Activated T-cell treated with anti-CD3 and anti-CD28 coated beads for 4 hours (primary cell): ENCODE measurements around the gene TCF7L1.

ENCODE experiments used
- DNase-seq: peaks from one replicate; pipeline ENCODE4 v3.0.0-alpha.2; 2020

Gene TCF7L1

DNA sequence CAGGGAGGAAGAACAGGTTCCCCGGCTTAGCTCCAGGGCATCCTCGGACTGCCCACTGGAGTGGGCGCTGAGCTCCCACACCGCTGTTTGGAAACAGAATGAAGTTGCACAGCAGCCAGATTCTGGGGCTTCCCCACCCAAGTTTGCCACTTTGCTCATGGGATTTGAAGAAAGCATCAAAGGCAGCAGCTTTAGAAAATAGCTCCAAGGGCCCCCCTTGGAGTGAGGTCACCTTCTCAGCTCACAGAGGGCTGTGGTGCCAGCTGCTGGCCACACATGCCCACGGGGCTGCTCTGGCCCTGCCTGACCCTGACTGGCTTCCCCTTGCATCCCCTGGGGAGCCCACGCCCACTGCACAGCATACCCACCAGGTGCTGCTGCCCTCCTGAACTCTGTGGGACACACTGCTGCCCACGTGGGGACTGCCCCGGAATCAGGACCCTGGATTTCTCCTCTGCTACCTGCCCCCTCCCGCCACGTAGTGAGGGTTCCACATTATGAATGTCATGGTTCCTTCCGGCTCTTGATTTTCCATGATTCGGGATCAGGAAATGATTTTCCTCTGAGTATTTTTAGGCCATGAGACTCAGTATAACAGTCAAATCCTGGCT, 124.3 kb downstream of the TCF7L1 start:
- no peak for DNase-seq

GRCh38 chr2:85257970-85258605, 124.9 kb downstream of the TCF7L1 start:
- no peak for DNase-seq

DNA sequence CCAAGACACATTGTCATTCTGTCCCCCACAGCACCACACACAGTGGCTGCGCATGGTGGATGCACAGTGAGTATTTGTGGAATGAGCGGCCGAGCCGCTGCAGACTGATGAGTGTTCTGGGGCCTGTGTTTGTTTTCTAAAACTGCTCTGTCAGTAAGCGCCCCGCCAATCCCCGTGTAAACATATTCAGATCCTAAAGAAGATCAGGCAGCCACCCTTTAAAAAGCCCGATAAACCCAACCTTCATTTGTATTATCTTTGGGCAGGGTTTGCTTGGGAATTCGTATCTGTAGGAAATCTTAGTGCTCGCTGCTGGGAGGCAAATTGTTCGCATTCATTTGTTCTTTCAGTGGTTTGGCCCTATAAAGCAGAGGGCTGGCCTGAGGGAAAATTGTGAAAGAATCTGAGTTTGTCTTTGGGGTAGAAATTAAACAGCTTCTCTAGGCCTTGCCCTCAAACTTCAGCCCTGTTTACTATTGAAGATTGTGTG, 126.0 kb downstream of the TCF7L1 start:
- DNase-seq = no peak

- DNase-seq = no peak
These were observed 126.7 kb downstream of the TCF7L1 start for GRCh38 chr2:85259879-85260278.

DNA sequence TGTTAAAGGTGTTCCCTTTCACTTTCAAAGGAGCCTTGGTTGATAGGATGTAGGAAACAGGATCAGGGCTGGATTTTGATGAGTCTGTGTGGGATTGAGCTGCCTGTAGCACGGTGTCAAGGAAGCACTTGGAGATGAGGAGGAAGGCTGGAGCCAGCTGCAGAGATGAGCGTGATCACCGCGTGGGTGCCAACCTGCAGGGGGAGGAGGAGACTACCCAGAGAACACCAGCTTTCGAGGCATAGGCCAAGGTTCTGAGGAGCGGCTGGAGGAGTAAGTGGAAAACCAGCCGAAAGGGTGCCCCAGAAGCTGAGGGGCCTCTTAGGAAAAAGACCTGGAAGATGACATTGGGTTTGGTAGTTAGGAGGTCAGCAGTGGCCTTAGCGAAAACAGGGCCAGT, 130.4 kb downstream of the TCF7L1 start:
- DNase-seq = no peak

DNA sequence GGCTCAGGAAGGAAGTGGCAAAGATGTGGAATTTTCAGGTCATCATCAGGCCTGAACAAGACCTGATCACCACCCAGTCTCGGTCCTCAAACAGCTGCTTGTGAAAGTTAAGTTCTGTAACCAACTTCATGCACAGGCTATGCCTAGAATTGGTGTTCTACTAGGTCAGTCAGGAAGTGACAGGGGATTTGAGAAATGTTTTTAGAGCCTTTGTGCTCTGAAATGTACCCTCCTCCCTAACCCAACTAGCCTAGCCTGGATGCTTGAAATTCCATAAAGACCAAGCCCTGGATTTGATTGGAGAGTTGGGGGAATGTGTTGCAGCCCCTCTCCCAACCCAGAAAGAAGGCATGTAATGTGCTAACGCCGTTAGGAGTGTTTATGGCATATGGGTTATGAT, 131.3 kb downstream of the TCF7L1 start:
- DNase-seq = no peak

- DNase-seq = no peak
These were observed 132.1 kb downstream of the TCF7L1 start for GRCh38 chr2:85265304-85265703.

GRCh38 chr2:85266146-85267041, 133.2 kb downstream of the TCF7L1 start:
- DNase-seq = peak; percentile 54

DNA sequence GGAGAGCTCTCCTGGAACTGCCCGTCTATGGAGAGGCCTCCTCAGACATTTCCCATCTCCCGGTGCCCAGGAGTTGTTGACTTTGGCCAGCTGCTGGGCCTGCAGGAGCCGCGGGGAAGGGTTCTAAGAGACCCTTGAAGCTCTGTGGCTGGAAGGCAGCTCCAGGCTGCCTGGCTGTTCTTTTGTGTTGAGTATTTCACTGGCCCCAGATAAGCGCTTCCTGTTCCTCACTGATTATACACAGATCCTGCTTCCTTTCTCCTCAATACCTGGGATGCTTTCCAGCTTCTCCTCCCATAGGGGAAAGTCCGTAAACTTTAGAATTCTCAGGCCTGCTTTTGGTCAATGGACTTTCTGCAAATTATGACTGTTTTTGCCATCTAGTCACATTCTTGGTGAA, 136.8 kb downstream of the TCF7L1 start:
- DNase-seq = no peak

DNA sequence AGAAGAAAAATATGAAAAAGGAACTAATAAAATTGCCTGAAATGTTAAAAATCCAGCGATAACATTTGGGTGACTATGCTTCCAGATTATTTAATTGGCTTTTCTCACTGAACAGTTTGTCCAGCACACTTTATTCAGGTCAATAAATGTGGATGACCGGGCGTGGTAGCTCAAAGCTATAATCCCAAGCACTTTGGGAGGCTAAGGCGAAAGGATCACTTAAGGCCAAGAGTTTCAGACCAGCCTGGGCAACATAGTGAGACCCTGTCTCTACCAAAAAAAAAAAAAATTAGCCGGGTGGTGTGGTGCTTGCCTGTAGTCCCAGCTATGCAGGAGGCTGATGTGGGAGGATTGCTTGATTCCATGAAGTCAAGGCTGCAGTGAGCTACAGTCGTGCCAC, 139.2 kb downstream of the TCF7L1 start:
- no peak for DNase-seq

DNA sequence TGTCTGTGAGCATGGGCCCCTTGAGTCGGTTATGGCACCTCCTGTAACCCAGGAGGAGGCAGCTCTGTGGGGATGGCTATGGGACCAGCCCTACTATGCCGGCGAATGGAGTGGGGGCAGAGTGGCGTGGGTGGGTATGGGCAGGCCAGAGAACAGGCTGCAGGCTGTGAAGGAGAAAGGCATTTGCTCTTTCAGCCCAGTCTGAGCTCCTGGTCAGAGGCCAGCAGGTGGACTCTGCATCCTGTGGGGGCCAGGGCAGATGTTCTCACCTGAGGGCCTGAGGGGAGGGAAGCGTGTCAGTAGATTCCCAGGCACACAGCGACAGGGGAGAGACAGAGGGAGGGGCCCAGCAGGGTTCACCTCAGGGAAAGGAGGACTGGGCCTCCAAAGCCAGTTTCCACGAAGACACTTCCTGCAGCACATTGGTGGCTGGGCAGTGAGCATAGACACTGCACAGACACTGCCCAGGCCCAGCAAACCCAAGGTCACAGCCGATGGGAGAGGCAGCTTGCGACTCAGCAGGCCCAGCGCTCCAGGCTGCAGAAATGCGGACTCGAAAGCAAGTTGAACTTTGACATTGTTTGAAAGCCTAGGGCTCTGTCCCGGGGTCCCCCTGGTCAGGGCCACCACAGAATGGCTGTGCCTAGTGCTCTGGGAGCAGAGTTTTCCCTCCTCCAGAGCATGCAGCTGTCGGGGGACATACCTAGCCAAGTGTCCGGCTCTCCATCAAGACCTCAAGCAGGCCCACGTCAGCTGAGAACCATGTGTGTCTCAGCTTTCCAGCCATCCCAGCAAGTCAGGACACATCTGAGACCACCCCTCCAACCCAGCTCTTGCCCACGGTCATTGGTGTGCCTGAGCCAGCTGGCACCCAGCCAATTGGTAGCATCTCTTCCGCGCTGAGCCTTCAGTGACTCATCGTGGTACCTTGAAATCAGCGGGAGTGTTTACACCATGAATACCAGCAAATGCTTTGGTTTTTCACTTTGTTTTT, 140.8 kb downstream of the TCF7L1 start:
- no peak for DNase-seq

GRCh38 chr2:85275984-85276540, 142.9 kb downstream of the TCF7L1 start:
- no peak for DNase-seq

DNA sequence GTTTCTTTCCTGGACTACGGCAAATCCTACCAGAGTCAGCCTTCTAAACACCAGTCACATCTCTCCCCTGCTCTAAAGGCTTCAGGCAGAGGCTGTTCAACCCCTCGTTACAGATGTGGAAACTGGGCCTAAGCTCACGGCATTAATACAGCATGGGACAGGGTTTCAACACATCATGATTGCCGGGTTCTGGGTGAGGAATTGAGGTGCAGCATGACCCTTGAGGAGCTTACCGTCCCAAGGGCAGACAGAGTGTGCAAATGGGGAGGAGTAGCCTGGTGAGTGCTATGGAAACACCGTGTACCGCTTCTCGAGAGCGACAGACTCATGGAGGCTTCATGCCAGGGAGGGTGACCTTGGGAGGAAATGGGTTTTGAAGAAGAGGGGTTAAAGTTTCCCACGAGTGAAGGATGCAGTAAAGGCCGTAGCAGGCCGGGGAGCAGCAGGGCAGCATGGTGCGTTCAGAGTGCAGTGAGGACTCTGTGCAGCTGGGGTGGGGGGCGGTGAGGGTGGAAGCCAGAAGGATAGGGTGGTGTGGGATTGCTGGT, 143.5 kb downstream of the TCF7L1 start:
- no peak for DNase-seq

DNA sequence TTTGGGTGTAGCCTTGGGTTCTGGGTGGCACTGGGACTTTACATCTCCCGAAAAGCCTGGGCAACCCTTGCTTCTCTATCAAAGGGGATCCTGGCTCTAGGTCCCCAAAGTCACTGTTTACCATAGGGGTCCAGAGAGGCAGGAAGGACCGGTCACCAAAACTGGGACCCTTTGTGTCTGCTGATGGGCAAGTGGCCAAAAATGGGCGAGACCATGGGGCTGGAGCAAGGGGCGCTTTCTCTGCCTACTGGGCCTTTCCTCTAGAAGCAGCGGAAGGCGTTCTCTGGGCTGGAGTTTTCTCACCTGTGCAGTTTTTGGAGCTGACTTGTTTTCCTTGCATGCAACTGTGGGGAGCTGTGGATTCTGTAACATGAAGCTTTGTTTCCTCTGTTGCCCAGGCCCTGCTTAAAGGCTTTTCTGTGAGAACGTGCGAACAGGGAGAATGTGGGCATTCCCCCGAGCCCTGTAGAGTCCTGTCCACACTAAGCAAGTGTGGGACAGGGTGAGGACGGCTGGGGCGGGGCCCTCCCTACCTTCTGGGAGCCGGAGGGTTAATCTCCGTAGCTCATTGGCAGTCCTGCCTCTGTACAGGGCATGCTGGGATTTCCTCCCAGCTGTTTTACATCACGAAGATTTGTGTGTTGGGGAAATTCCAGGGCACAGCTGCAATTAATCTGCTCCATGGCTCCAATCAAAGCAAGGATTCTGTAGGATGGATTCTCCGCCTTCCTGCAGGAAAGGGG, 144.4 kb downstream of the TCF7L1 start:
- no peak for DNase-seq

DNA sequence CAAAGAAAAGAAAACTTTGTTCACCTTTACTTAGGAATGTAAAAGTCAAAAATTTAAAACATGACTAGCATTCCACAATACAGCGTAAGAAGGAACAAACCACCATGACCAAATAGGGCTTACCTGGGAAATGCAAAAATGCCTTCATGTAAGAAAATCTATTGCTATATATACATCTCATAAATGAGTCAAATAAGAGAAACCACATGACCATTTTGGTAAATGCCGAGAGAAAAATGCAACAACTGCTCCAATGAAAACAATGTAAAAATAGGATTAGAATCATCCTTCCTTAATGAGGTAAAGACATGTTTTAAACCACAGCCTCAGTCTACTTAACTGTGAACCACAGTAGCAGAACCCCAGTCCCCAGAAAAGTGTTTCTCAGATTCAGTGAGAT, 145.2 kb downstream of the TCF7L1 start:
- DNase-seq = no peak

DNA sequence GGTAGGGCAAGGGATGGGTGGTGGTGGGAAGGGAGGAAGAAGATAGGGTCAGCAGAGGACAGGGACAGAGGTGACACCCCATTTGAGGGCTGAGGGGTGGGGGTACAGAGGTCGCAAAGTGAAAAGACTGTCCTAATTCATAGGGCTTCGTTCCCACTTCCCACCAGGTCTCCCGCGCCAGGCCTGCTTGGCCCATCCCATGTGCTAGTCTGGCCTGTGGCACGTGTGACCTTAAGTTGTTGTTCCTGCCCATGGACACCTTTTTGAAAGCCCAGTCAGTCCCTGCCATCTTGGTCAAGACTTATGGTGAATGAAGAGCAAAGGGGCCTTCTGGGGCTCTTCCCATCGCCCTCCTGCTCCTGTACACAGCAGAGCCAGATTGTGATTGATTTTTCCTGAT, 148.4 kb downstream of the TCF7L1 start:
- no peak for DNase-seq

DNA sequence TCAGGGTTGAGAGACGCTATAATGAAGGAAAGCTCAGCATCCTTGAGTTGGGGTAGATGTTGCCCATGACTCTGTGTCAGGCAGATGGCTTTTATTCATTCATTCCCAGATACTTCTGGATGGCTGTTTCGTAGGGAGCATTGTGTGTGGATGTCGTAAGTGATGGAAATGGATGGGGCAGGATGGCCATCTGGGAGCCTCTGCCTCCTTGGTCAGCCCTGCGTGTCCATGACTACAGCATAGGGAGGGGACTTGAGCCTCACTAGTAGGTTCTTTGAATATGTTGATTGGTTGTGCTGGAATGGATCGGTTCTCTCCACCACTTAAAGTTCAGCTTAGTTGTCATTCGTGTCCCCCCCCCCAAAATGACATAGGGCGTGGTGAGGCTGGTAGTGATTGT, 149.7 kb downstream of the TCF7L1 start:
- DNase-seq = no peak

DNA sequence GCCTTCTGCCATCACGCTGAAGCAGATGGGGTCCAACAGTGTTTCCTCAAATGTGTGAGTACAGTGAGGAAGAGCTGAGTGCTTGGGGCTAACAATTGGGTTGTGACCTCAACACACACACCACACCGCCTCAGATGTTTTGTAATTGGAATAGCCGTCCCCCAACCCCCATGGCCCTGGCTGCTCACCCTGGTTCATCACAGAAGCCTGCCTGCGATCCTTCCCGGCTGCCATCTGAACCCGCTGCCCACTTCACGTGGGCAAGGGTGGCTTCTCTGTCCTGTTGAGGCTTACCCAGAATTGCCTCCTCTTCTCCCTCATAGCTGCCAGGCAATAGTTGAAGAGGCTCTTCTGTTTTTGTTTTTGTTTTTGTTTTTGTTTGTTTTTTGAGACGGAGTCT, 150.4 kb downstream of the TCF7L1 start:
- DNase-seq = no peak

GRCh38 chr2:85286918-85287317, 153.7 kb downstream of the TCF7L1 start:
- no peak for DNase-seq

DNA sequence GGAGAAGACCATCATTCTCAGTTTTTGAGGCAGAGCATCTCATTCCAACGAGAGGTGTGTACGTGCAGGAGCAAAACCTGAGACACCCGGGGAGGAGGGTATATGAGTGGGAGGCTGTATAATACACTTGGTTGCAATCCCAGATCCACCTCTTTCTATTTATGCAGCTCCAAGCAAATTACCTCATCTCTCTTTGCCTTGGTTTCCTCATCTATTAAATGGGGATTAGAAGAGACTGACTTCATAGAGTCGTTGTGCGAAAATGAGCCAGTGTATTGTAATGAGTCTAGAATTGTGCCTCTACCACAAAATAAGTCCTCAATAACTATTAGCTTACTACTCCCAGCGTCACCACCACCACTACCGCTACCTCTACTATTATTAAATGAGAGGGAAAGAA, 154.5 kb downstream of the TCF7L1 start:
- DNase-seq = no peak

DNA sequence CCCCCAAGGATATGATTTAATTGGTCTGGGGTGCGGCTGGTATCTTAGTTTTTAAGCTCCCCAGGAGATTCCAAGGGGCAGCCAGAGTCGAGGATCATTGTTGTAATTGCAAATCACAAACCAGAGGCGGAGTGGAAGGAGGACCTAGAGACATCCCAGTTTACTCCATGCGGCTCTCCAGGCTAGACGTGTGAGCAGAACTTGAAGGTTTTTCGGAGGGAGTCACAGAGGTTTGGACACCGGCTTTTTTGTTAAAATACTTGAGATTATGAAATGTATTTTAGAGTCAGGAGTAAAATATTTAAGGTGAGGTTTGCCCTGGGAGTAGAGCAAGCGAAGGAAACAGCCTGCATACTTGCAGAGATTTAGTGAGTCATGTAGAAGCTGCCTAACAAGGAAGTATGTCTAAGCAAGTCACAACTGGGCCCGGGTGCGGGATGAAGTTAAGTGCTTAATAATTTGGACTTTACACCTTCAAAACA, 155.1 kb downstream of the TCF7L1 start:
- DNase-seq = no peak
